Left renal pelvis (tissue), 4 donors: ENCODE measurements around the gene SLC22A4. TPM values are rescaled to one million over a fixed set of nuclear protein-coding genes. Genes with fewer than 3 reads are reported as not detected.

Experiments used
- DNase-seq, 4 donors: peaks; one replicate each; pipeline ENCODE4 v3.0.0-alpha.2; 2013; ENCODE audit warnings: low read depth in 4 of 4, low spot score in 3 of 4
- polyA plus RNA-seq, 4 donors: library from polyadenylated mRNA; unstranded; fragments of 120-200 nt; gene quantifications; one replicate each; pipeline ENCODE4 v1.2.1, GENCODE V29; 2013; ENCODE audit not compliant: insufficient read length in 4 of 4

The SLC22A4 gene
- polyA plus RNA-seq, 4 donors = 3.1 to 7.6 (median 6.7) TPM

DNA sequence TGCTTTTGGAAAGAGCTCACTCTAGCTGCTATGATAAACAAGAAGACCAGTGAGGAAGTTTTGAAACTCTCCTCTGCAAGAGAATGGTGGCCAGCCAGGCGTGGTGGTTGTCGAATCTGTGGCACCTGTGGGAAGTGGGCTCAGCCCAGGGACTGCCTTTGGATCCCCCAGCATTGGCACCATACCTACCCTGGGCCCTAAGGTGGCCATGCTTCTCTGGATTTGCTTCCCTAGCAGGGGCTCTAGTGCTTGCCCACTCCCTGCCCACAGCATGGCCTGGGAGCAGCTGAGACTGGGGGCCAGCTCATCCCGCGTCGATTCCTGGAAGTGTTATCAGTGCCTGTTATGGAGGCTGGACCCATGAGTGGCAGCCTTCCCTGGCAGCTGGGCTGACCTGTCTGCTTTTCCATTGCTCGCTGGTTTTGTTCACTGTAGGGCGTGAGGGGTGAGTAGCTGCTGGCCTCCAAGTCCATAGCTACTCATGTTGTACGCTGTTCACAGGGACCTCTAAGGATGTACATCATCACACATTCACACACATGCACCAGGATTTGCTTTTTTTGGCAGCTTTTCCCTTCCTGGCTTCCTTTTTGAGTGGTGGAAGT is 2.3 kb downstream of the SLC22A4 start:
- no peak for DNase-seq

DNA sequence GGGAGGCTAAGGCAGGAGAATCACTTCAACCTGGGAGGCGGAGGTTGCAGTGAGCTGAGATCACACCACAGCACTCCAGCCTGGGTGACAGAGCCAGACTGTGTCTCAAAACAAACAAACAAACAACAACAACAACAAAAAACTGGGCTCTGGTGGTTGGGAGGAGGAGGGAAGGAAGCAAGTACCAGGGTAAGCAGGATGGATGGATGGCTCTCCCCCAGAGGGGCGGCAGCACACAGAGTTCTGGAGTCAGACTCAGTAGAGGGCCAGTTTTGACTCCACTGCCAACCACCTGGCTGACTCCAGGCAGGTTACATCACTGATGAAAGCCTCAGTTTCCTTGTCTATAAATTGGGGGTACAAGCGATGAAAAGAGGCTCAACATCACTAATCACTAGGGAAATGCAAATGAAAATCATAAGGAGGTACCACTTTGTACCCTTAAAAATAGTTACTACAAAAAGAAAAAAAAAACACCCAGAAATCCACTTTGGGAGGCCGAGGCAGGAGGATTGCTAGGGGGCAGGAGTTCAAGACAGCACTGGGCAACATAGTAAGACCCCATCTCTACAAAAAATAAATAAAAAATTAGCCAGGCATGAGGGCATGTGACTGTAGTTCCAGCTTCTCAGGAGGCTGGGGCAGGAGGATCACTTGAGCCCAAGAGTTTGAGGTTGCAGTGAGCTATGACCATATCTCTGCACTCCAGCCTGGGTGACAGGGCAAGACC is 3.2 kb downstream of the SLC22A4 start:
- DNase-seq = no peak

DNA sequence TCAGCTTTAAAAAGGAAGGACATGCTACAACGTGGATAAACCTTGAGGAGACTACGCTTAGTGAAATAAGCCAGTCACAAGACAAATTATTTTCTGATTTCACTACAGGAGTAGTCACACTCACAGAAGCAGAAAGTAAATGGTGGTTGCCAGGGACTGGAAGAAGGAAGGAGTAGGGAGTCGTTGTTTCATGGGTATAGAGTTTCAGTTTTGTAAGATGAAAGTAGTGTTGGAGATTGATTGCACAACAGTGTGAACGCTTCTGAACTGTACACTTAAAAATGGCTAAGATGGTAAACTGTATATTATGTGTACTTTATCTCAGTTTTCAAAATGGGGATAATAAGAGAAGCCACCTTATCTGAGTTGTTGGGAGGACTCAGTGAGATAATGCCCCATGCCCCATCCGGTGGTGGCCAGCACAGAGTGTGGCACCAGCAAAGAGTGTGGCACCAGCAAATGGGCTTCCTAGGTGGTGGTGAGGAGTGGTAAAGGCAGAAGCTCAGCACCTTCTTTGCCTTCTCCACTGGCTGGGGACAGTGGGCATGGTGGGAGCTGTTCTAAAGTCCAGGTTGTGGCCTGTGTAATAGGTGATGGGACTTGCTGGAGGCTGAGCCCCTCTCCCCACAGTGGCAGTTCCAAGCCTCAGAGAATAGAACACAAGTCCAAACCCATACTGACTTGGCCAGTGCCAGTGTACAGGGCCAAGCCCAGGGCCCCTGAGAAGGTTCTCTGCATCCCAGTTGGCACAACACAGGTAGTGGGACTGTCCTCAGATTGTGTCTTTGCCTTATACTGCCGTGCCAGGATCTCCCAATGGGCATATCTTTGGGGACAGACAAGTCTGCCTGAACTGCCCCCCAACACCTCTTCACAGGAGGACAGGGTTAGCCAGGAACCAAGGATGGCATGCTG is 4.4 kb downstream of the SLC22A4 start:
- DNase-seq = no peak

DNA sequence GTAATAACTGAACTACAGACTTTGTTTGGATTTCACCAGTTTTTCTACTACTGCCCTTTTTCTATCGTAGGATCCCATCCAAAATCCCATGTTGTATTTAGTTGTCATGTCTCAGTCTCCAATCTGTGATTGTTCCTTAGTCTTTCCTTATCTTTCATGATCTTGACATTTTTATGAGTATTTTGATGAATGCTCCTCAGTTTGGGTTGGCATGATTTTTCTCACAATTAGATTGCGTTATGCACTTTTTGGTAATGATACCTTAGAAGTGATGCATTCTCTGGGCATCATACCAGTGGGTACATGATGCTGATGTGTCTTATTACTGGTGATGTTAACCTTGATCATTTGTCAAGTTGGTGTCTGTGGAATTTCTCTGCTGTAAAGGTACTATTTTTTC is 5.7 kb downstream of the SLC22A4 start:
- DNase-seq = no peak

DNA sequence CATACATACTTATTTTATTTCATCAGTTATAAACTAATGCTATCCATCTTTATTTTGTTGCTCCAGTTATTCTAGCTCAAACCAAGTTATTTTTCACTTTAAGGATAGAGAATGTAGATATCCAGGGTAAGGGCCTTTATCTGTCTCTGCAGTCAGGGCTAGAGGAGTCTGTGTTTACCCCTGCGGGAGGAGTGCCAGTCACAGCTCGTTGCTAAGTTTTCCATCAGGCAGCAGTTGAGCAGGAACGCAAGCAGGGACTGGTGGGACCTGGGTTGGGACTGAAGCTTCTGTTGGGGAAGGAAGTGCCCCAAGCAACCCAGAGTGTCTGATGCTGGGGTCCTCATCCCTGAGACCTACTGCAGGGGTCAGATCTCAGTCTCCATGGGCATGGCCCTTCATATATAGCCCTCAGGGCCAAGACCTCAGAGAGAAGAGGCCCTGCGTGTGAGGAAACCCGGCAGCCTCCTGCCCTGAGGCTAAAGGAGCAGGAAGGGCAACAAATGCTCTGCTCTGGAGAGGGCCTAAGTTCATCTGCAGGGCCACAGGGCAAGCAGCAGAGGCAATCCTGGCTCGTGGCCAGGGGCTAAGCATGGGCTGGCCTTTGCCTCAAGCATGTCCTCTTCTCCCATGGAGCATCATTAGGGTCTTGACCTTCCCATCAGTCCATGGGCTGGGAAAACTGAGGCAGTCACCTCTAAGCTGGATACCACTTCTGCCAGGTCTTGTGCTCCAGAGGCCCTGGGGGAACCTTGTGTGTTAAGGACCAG is 6.6 kb downstream of the SLC22A4 start:
- DNase-seq = no peak

DNA sequence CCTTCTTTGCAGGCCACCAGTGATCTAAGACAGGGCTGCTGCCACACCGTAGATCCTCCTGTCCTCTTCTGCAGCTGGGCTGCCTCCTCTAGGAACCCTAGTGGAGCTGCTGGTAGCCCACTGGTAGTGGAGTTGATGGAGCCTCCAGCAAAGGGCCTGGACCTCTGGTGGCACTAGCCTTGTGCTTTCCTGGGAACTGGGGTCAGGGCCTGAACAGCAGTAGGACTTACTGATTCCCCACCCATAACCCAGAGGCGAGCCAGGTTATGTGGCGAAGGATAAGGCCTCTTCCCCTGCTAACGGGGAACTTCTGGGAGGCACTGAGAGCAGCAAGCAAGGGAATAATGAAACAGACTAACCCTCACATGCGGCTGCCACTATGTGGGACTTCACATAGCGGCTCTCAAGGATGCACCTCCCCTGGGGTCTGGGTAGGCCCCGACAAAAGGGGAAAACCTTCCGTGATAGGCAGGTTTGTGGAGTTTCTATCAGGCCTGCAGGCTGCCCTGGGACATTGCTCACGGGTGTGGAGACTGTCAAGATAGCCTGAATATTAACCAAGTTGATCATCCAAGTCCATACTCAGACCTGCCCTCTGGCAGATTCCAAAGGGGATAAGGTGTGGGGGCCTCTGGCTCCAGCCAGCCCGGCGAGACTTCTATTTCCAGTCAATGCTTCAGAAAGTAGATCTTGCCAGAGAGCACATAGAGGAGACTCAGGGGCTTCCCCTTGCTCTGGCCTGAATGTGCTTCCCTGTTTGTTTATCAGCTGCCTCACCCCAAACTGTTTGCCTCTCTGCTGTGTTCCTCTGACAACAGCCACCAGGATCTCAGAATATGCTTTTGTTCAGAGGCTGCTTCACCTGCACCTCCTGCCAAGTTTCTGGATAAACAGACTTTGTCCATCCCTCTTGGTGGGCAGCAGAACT is 7.4 kb downstream of the SLC22A4 start:
- no peak for DNase-seq

DNA sequence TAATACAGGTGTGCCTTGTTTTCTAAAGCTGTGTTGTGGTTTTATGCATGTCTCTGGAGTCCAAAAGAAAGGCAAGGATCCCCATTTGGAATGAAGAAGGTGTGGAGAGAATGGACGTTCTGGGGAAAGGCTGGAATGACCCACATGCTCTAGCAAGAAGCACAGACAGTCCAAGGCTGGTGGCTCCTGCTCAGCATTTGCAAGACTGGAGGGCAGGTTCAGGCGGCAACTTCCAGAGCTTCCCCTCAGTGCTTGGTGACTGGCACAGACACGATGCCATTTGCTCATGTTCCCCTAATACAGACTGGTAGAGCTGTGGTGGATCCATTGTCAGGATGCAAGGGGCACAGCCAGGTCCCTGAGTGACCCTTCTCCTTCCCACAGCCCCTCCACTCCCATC is 8.2 kb downstream of the SLC22A4 start:
- DNase-seq = no peak

DNA sequence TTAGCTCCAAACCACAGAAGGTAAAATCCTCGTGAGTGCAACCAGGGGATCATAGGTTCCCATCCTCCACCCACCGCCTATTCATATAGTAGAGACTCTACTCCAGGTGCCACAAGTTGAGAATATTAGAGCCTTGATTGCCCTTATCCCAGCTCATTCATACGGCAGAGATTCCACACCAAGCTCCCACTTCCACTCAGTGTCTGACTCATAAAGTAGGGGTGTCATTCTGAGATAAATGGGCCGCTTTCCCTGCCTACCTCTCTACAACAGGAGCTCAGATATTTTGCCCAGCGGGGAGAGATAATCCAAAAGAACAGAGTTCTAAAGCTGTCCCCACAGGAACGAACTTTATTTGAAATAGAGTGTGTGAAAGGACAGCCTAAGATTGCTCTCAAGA is 9.4 kb downstream of the SLC22A4 start:
- no peak for DNase-seq

DNA sequence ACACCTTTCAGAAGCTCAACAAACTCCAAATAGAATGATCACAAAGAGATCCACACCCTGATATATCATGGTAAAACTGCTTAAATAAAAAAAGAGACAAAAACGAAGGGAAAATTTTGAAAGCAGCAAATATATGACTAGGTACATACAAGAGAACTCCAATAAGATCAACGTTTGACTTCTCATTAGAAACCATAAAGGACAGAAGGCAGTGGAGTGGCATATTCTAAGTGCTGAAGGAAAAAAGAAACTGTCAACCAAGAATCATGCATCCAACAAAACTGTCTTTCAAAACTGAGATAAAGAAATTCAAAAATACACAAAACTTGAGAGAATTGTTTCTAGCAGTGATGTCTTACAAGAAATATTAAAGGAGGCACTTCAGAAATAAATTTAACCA is 11.2 kb downstream of the SLC22A4 start:
- no peak for DNase-seq

DNA sequence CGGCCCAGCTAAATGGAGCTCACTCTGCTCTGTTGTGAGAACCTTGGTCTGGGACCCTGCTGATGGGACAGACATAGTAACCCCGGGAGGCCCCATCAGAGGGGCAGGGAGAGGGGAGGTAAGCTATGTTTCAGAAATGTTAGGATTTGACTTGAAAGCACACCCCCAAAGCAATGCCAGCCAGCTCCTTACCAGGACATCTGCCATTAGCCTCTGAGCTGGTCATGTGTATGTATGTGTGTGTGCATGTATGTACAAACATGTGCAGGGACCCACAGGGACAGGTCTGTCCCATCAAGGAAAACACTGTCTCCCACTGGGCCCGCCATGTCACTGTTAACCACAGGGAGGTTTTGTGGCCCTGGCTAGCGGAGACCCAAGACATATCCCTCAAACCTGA is 14.5 kb downstream of the SLC22A4 start:
- no peak for DNase-seq

DNA sequence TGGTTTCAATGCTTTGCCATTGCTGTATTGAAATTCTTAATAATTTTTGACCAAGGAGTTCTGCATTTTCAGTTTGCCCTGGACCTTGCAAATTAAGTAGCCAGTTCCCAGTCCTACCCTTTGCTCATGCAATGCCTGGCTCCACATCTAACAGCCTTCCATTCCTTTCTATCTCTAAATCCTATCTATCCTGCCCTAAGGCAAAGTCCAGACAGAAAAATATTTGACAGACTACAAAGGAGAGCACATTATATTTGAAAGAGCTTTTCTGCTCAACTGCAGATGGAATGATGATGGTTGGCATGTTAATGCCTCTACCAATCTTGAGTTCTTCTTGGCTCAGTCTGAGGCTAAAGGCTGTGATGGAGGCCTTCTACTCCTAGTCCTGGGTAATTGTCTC is 15.5 kb downstream of the SLC22A4 start:
- DNase-seq = no peak

DNA sequence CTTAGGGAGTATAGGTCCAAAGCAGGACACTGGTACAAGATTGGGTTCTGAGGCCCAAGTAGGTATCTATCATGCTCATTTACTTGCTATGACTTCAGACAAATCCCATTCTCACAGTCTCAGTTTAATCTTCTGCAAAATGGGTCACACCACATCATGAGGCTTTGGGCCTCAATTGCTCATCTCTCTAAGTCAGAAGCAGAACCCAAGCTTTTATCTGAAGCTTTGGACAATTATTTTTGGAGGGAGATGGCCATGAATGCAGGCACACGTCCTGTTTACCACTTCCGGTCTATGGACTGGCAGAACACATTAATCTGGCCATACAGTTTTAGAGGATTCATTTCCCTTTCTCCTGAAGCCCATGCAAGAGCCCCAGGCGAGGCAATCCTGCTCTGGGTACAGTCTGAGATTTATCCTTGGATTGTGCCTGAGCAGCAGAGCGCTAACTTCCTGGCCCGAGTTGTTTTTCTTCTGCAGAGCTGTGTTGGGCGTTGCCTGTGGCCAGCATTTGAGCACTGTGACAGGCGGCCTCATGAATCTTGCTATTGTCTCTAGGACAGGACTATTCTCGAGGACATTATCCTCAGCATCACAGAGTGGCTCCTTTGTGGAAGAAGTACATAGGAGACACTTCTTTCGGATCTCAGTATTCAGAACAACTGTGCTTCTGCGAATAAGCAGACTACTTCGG is 16.1 kb downstream of the SLC22A4 start:
- DNase-seq = no peak

DNA sequence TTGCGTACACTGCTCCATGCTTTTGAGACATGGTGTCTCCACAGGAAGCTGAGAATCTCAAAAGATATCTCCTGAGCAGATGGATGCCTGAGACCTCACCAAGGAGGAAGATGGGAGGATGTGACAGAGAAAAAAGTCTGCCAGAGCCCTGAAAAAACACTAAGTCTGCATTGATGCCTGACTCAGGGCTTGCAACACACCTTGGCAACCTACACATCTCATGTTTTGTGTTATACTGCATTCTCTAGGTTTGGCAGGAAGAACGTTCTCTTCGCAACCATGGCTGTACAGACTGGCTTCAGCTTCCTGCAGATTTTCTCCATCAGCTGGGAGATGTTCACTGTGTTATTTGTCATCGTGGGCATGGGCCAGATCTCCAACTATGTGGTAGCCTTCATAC is 19.2 kb downstream of the SLC22A4 start:
- DNase-seq = no peak

DNA sequence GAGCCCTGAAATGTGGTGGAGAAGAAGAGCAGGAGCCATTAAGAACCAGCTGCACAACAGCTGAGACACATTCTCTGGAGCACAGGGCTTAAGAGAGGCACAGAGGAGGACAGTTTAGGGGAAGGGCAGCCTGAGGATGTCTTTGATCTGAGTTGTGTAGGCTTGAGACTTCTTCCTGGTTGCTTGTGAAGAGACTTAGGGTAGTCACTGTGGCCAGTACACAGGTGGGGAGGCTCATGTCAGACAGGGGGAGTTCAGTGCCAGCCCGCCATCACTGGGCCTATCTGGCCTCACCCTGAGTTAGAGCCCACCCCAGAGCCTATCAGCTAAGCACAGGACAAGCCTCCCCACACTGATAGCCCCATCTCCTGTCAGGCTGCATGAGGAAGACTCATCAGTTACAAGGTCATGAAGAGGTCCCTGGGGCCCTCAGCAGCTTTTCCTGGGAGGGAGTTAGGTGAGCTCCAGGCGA is 19.8 kb downstream of the SLC22A4 start:
- no peak for DNase-seq

DNA sequence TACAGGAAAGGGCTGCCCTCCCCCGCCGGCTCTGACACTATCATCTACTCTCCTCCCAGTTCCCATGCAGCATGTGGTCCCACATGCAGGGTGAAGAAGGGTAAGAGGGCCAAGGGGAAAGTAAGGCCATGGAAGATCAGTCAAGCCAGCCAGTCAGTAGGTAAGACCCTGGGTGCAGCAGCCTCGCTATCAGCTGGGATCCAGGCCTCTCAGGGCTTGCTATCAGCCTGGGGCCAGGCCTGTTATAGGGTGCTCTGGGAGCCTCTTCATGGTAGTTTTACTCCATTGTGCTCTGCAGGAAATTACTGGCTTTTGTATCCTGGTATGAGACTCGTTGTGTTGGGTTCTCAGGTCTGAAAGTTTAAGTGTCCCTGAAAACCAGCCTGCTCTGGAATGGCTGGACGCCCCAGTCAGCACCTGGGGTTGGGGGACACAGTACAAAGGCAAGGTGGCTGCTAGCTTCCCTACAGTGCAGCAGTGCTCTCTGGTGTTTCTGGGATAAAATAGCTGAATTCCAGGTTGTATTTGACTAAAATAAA is 21.4 kb downstream of the SLC22A4 start:
- no peak for DNase-seq

DNA sequence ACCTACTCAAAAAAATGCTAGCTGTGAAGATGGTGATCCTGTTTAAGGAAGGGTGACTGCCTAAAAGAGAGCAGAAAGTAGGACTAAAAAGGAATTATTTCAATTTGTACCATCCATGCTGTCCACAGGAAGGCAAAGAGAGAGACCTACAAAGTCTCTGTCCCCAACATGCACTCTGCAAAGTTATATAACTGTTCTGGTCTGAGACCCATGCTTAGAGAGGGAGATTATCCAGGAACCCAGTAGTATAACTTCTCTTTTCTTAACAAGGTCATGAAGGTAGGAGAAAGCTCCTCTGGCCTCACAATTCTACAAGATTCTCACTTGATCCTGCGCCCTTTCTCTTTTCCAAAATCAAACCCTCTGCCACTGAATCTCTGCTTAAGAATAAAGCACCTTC is 25.8 kb downstream of the SLC22A4 start:
- DNase-seq = no peak

DNA sequence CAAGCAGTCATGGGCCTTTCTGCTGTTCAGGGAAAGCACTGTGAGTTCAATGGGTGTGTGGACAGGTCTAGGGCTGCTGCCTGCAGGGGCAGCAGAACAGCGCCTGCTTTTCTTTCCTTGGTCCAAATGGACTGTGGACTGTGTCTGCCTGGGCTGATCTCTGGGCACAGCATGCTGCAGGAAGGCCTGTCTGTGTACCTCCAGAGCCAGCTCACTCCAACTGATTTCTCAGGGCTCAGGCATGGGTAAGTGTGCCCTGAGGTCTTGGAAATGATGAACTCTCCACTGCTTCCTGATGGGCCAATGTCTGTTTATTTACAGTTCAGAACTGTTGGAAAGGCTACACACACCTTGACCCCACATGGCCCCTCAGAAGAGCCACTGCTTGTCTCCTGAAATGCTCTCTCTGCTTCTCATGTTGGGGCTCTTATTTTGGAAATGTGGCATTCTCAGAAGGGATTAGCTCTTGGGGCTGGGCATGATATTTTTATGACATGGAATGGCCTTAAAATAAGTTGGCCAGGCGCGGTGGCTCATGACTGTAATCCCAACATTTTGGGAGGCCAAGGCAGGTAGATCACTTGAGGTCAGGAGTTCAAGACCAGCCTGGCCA is 27.0 kb downstream of the SLC22A4 start:
- no peak for DNase-seq

DNA sequence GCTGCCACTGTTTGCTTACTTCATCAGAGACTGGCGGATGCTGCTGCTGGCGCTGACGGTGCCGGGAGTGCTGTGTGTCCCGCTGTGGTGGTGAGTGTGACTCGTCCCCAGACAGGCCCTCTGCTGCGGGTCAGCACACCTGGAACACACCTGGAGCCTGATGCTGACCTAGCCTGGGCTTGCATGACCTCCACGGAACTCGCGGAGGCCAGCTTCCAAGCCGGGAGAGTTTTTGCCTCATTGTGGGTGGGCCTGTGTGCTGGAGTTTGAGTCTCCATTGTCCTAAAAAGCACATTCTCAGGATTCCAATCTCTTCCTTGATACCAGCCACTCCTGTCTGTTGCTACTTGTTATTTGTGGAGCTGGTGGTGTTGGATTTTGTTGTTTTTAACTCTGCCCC is 28.1 kb downstream of the SLC22A4 start:
- no peak for DNase-seq
